HUES6 (cell line): ENCODE data around the gene GRB14.

Experiments
- H3K27ac ChIP-seq: 2 replicates; pipeline ENCODE4 v1.7.0; 2013; ENCODE audit warnings: low read depth, mild to moderate bottlenecking, low read length, inconsistent platforms
- H3K27me3 ChIP-seq: 2 replicates; pipeline ENCODE4 v1.6.1; 2013; ENCODE audit warnings: low read length; ENCODE audit not compliant: control insufficient read depth, insufficient read depth
- H3K36me3 ChIP-seq: 2 replicates; pipeline ENCODE4 v1.6.1; 2013; ENCODE audit warnings: low read length; ENCODE audit not compliant: control insufficient read depth, insufficient read depth
- H3K4me1 ChIP-seq: 2 replicates; pipeline ENCODE4 v1.6.1; 2013; ENCODE audit warnings: low read length; ENCODE audit not compliant: control insufficient read depth, insufficient read depth
- H3K4me3 ChIP-seq: 2 replicates; pipeline ENCODE4 v1.5.1; 2013; ENCODE audit warnings: low read depth, low read length
- H3K9ac ChIP-seq: one replicate; pipeline ENCODE4 v1.6.1; 2013; ENCODE audit warnings: mild to moderate bottlenecking, low read length
- H3K9me3 ChIP-seq: 2 replicates; pipeline ENCODE4 v1.6.1; 2013; ENCODE audit warnings: low read depth, low read length; ENCODE audit not compliant: control insufficient read depth, insufficient read depth

The GRB14 gene

DNA sequence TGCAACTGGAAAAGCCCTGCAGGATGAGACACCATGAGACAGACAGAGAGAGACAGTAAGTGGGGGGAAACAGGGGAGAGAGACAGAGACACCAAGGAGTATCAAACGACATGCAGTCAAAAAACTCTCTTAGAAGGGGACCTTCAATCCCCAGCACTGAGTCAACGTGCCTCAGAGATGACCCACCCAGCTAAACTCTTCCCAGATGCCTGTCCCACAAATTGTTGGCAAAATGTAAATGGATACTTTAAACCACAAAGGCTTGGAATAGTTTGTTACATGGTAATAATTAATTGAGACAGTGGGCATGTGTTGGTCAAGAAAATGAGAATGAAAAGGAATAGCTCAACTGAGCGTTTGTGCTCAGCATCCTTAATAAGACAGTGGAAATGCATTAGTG, 98.3 kb downstream of the GRB14 start:
- no peak overlapping the region for H3K27ac ChIP-seq

DNA sequence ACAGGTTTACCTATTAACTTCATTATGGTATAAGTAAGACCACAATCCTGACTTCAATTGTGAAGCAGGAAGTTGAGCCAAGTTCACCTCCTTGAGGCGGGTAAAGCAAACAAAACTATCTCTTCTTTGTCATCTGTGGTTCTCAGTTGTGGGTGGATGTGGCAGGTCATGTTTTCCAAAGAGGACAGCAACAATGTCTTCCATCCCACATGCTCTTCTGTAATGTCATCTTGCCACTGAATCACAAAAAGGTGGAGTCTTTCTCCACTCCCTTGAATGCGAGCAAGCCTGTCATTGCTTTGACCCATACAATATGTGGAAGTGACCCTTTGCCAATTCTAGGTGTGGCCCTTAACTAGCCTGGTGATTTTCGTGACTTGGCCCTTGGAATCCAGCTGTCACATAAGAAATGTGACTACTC, 98.7 kb downstream of the GRB14 start:
- H3K4me1 ChIP-seq, result no peaks in the 10 kb centered on the region
- H3K9me3 ChIP-seq, result peaks cover 16% of the 10 kb centered on the region
- H3K9ac ChIP-seq, result no peak overlapping the region
- H3K36me3 ChIP-seq, result peaks cover 16% of the 10 kb centered on the region
- H3K4me3 ChIP-seq, result no peak overlapping the region
- H3K27ac ChIP-seq, result no peak overlapping the region
- no peaks in the 10 kb centered on the region for H3K27me3 ChIP-seq

More for the DNA sequence above, 98.3 kb downstream of the GRB14 start:
- H3K4me1 ChIP-seq, result no peaks in the 10 kb centered on the region
- H3K4me3 ChIP-seq, result no peak overlapping the region
- H3K27me3 ChIP-seq, result no peaks in the 10 kb centered on the region
- H3K9me3 ChIP-seq, result peaks cover 12% of the 10 kb centered on the region; the same call in 1 of the 2 replicates
- peaks cover 16% of the 10 kb centered on the region for H3K36me3 ChIP-seq
- H3K9ac ChIP-seq, result no peak overlapping the region

DNA sequence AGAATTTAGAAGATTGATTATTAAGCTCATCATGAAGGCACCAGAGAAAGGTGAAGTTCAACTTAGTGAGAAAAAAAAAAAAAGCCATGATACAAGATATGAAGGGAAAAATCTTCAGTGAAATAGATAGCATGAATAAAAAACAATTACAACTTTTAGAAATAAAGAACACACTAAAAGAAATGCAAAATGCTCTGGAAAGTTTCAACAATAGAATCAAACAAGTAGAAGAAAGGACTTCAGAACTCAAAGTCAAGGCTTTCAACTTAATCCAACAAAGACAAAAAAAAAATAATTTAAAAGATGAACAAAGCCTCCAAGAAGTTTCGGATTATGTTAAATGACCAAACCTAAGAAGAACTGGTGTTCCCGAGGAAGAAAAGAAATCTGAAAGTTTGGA, 105.5 kb downstream of the GRB14 start:
- no peak overlapping the region for H3K4me3 ChIP-seq
- H3K36me3 ChIP-seq, result peaks cover 5% of the 10 kb centered on the region; the same call in 1 of the 2 replicates
- H3K27me3 ChIP-seq, result no peaks in the 10 kb centered on the region
- no peak overlapping the region for H3K27ac ChIP-seq
- no peak overlapping the region for H3K9ac ChIP-seq
- peaks cover 9% of the 10 kb centered on the region for H3K4me1 ChIP-seq
- H3K9me3 ChIP-seq, result peaks cover 14% of the 10 kb centered on the region

DNA sequence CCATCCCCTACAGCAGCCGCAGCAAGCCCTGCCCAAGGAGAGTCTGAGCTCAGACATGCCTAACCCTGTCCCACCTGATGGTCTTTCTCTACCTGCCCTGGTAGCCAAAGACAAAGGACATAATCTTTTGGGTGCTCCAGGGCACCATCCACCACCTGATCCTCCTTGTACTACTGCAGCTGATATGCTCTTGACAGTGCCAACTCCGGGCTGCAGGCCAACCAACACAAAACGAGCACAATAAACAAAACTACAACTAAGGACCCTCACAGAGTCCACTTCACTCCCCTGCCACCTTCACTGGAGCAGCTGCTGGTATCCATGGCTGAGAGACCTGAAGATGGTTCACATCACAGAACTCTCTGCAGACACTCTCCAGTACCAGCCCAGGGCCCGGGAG, 106.3 kb downstream of the GRB14 start:
- Histone ChIP-seq H3K4me3 (no peak overlapping the region), H3K4me1 (peaks cover 9% of the 10 kb centered on the region), H3K36me3 (0 out of 2 replicates have a peak, but pooled peaks cover 3% of the 10 kb centered on the region), H3K27ac (no peak overlapping the region), H3K9ac (no peak overlapping the region), H3K27me3 (no peaks in the 10 kb centered on the region), H3K9me3 (peaks cover 12% of the 10 kb centered on the region)

DNA sequence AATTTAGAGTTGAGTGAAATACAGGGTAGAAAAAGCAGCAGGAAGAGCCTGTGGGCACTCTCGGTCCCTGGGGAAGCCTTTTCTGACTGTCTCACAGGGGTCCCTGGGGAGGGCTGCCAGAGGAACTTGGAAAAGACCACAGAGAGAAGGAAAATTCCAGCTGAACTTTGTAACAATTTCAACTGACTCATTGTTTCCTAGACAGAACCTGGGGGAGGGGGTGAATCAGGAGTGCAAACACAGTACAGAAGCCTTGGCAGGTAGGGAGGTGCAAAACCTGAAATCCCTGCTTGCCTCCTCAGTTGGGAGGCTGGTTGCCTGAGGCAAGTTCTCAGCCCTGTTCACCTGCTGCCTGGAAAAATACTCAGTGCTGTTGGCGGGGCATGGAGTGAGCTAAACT, 106.8 kb downstream of the GRB14 start:
- no peaks in the 10 kb centered on the region for H3K27me3 ChIP-seq
- H3K9me3 ChIP-seq, result peaks cover 10% of the 10 kb centered on the region
- H3K9ac ChIP-seq, result peak overlapping the region; percentile 50
- H3K4me1 ChIP-seq, result peaks cover 9% of the 10 kb centered on the region
- 0 out of 2 replicates have a peak, but pooled peaks cover 3% of the 10 kb centered on the region for H3K36me3 ChIP-seq
- no peak overlapping the region for H3K4me3 ChIP-seq
- no peak overlapping the region for H3K27ac ChIP-seq

DNA sequence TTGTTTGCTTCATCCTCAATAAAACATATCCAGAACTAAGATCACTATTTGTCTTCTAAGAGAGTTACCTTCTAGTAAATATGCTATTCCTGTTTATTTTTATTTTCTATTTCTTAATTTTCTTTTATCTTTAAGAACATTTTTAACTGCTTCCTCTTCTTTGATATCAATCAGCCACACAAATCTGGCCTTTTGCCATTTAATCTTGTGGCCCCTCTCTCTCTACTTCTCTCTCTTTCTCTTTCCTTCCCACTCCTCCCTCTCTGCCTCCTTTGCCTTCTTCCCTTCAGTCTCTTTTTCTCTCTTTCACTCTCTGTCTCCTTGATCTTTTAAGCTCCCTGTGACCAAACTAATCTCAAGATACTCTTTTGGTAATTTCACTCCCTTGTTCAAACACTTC, 108.4 kb downstream of the GRB14 start:
- no peak overlapping the region for H3K4me3 ChIP-seq
- no peaks in the 10 kb centered on the region for H3K27me3 ChIP-seq
- H3K4me1 ChIP-seq, result peaks cover 13% of the 10 kb centered on the region
- H3K27ac ChIP-seq, result no peak overlapping the region
- H3K9me3 ChIP-seq, result peaks cover 3% of the 10 kb centered on the region; the same call in 1 of the 2 replicates
- no peak overlapping the region for H3K9ac ChIP-seq
- 0 out of 2 replicates have a peak, but pooled peaks cover 3% of the 10 kb centered on the region for H3K36me3 ChIP-seq

DNA sequence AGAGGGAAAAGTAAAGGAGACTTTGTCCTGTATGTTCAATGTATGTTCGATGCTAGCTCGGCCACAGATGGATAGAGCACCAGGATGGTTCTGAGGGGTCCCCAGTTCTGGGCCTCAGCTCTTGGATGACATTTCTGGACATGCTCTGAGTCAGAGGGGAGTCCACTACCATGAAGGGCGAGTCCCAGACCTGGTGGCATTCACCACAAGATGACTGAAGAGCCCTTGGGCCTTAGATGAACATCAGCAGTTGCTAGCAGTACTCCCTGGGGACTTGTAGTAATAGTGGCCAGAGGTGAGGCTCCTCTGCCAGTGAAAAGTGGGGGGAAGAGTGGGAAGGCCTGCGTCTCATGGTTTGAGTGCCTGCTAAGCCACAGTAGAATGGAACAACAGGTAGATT, 109.5 kb downstream of the GRB14 start:
- Histone ChIP-seq H3K36me3 (0 out of 2 replicates have a peak, but pooled peaks cover 3% of the 10 kb centered on the region), H3K9ac (no peak overlapping the region), H3K27me3 (no peaks in the 10 kb centered on the region), H3K4me3 (no peak overlapping the region), H3K27ac (no peak overlapping the region), H3K4me1 (peaks cover 13% of the 10 kb centered on the region), H3K9me3 (no peaks in the 10 kb centered on the region)

DNA sequence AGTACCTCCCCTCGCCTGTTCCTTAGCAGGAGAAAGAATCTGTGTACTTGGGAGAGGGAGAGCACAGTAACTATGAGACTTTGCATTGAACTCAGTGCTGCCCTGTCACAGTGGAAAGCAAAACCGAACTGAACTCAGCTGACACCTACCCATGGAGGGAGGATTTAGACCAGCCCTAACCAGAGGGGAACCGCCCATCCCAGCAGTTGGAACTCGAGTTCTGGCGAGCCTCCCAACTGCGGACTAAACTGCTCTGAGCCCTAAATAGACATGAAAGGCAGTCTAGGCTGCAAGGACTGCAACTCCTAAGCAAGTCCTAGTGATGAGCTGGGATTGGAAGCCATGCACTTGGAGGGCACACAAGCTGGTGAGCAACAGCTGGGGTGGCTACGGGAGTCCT, 110.4 kb downstream of the GRB14 start:
- Histone ChIP-seq H3K4me1 (peaks cover 13% of the 10 kb centered on the region), H3K4me3 (no peak overlapping the region), H3K9ac (no peak overlapping the region), H3K27me3 (no peaks in the 10 kb centered on the region), H3K36me3 (0 out of 2 replicates have a peak, but pooled peaks cover 3% of the 10 kb centered on the region), H3K27ac (no peak overlapping the region), H3K9me3 (no peaks in the 10 kb centered on the region)

DNA sequence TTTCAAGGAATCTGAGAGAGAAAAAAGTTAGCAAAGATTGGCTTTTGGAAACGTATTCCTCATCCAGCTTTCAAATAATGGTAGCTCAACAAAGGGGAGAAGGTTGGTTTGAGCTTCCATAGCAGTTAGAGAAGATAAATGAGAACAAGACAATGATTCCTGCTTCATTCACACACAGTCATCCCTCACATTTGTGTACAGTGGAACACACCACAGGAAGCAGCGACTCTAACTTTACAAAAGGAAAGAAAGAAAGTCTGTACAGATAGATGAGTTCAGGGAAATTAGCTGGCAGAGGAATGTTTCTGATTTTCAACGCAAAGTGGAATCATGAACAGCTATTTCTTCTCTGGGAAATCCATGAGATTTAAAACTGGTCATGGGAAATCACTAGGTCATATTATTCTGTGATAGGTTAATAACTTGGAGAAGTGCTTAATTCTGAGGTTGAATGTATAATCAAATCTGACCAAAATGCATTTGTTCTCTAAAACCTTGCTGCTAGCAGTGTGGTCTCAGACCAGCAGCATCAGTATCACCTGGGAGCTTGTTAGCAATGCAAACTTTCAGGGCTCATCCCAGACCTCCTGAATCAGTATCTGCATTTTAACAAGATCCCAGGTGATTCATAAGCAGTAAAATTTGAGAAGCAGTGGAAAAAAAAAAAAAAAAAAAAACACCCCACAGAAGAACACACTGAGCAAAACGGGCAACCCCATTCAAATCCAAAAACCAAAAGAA, 112.0 kb downstream of the GRB14 start:
- H3K27ac ChIP-seq, result no peak overlapping the region
- no peaks in the 10 kb centered on the region for H3K36me3 ChIP-seq
- no peaks in the 10 kb centered on the region for H3K9me3 ChIP-seq
- H3K27me3 ChIP-seq, result no peaks in the 10 kb centered on the region
- peaks cover 6% of the 10 kb centered on the region for H3K4me1 ChIP-seq
- no peak overlapping the region for H3K4me3 ChIP-seq
- no peak overlapping the region for H3K9ac ChIP-seq

DNA sequence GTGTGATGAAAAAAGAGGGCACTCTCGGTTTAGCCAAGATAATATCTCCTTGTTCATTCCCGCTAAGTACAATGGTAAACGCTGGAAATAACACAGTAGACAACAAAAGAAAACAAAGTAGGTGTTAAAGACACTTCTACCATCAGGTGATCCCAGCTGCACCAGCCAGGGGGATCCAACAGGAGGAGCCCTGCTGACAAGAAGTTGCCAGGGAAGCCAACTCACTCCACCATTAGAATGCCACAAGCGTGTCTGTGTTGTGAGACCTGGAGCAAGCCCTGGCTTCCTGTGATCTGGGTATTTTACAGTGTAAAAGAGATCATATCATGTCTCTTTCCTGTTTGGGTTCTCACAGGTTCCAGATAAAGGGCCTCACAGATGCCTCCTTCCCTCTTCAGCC, 117.0 kb downstream of the GRB14 start:
- no peak overlapping the region for H3K27ac ChIP-seq

DNA sequence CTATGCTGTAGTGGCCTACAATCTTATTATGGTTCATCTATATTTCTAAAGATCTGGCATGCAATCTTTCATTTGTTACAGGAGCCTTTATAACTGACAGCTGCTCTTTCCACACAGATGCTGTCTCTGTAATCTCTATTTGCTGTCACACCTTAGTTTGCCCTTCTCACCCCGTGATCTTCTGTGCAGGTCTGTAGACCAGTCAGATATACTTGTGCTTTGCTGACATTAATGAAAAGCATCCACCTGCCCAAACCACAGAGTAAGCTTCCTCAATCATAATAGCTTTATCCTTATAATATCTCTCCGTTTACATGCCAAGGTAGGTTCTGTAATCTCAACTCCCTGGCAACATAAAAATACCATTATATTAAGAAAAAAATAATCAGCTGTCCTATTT, 122.4 kb downstream of the GRB14 start:
- Histone ChIP-seq H3K36me3 (no peaks in the 10 kb centered on the region), H3K4me3 (no peak overlapping the region), H3K4me1 (0 out of 2 replicates have a peak, but pooled peaks cover 5% of the 10 kb centered on the region), H3K9ac (no peak overlapping the region), H3K27ac (no peak overlapping the region), H3K9me3 (no peaks in the 10 kb centered on the region), H3K27me3 (no peaks in the 10 kb centered on the region)

More for the DNA sequence above, 117.0 kb downstream of the GRB14 start:
- H3K27me3 ChIP-seq, result no peaks in the 10 kb centered on the region
- no peaks in the 10 kb centered on the region for H3K9me3 ChIP-seq
- H3K4me1 ChIP-seq, result peaks cover 3% of the 10 kb centered on the region; the same call in 1 of the 2 replicates
- no peaks in the 10 kb centered on the region for H3K36me3 ChIP-seq
- no peak overlapping the region for H3K9ac ChIP-seq
- no peak overlapping the region for H3K4me3 ChIP-seq
